Rectal smooth muscle tissue (tissue), 1 donor: Measurements from ENCODE around the gene B3GAT1.

Experiments
- H3K27ac ChIP-seq: one replicate; pipeline ENCODE4 v1.7.0; 2013; ENCODE audit warnings: low read depth, low read length, inconsistent platforms
- H3K27me3 ChIP-seq: one replicate; pipeline ENCODE4 v1.7.0; 2013; ENCODE audit warnings: low read length; ENCODE audit not compliant: control insufficient read depth, insufficient read depth
- H3K36me3 ChIP-seq: one replicate; pipeline ENCODE4 v1.7.0; 2013; ENCODE audit warnings: low read length; ENCODE audit not compliant: control insufficient read depth, insufficient read depth
- H3K4me1 ChIP-seq: one replicate; pipeline ENCODE4 v1.7.0; 2013; ENCODE audit warnings: low read length; ENCODE audit not compliant: control insufficient read depth, insufficient read depth
- H3K4me3 ChIP-seq: one replicate; pipeline ENCODE4 v1.7.0; 2013; ENCODE audit warnings: low read length
- H3K9ac ChIP-seq: one replicate; pipeline ENCODE4 v1.7.0; 2013; ENCODE audit warnings: low read length

B3GAT1 gene

GRCh38 chr11:134401825-134402809 is 9.9 kb downstream of the B3GAT1 start:
- Histone ChIP-seq H3K36me3 (no peaks in the 10 kb centered on the region), H3K27me3 (peaks cover 4% of the 10 kb centered on the region)

GRCh38 chr11:134399996-134400395 is 12.0 kb downstream of the B3GAT1 start:
- H3K4me3 ChIP-seq, result no peak overlapping the region
- H3K36me3 ChIP-seq, result no peaks in the 10 kb centered on the region
- no peak overlapping the region for H3K27ac ChIP-seq
- H3K9ac ChIP-seq, result no peak overlapping the region
- no peaks in the 10 kb centered on the region for H3K4me1 ChIP-seq
- H3K27me3 ChIP-seq, result peaks cover 2% of the 10 kb centered on the region

More at GRCh38 chr11:134401825-134402809, 9.9 kb downstream of the B3GAT1 start:
- Histone ChIP-seq H3K4me1 (no peaks in the 10 kb centered on the region), H3K27ac (no peak overlapping the region), H3K4me3 (no peak overlapping the region), H3K9ac (no peak overlapping the region)

- no peaks in the 10 kb centered on the region for H3K36me3 ChIP-seq
- H3K27me3 ChIP-seq, result peaks cover 2% of the 10 kb centered on the region
- H3K4me1 ChIP-seq, result no peaks in the 10 kb centered on the region
- H3K4me3 ChIP-seq, result no peak overlapping the region
- no peak overlapping the region for H3K27ac ChIP-seq
- no peak overlapping the region for H3K9ac ChIP-seq
Observed at GRCh38 chr11:134399293-134399654, 12.8 kb downstream of the B3GAT1 start.

GRCh38 chr11:134398644-134399292 is 13.3 kb downstream of the B3GAT1 start:
- H3K36me3 ChIP-seq, result no peaks in the 10 kb centered on the region
- peaks cover 2% of the 10 kb centered on the region for H3K27me3 ChIP-seq
- no peak overlapping the region for H3K27ac ChIP-seq
- H3K9ac ChIP-seq, result no peak overlapping the region
- H3K4me3 ChIP-seq, result no peak overlapping the region
- H3K4me1 ChIP-seq, result no peaks in the 10 kb centered on the region

GRCh38 chr11:134398079-134398444 is 14.0 kb downstream of the B3GAT1 start:
- no peaks in the 10 kb centered on the region for H3K36me3 ChIP-seq
- H3K9ac ChIP-seq, result no peak overlapping the region
- no peaks in the 10 kb centered on the region for H3K4me1 ChIP-seq
- H3K27ac ChIP-seq, result no peak overlapping the region
- H3K4me3 ChIP-seq, result no peak overlapping the region
- H3K27me3 ChIP-seq, result peaks cover 2% of the 10 kb centered on the region

- H3K36me3 ChIP-seq, result no peaks in the 10 kb centered on the region
- H3K4me1 ChIP-seq, result no peaks in the 10 kb centered on the region
- no peak overlapping the region for H3K9ac ChIP-seq
- H3K27ac ChIP-seq, result no peak overlapping the region
- peaks cover 2% of the 10 kb centered on the region for H3K27me3 ChIP-seq
- no peak overlapping the region for H3K4me3 ChIP-seq
Observed at GRCh38 chr11:134397304-134398078, 14.6 kb downstream of the B3GAT1 start.

- no peak overlapping the region for H3K9ac ChIP-seq
- H3K36me3 ChIP-seq, result no peaks in the 10 kb centered on the region
- peaks cover 2% of the 10 kb centered on the region for H3K27me3 ChIP-seq
- no peaks in the 10 kb centered on the region for H3K4me1 ChIP-seq
- no peak overlapping the region for H3K27ac ChIP-seq
- no peak overlapping the region for H3K4me3 ChIP-seq
Observed at GRCh38 chr11:134395002-134395401, 17.0 kb downstream of the B3GAT1 start.

GRCh38 chr11:134394311-134394710 is 17.7 kb downstream of the B3GAT1 start:
- H3K36me3 ChIP-seq, result no peaks in the 10 kb centered on the region
- H3K27me3 ChIP-seq, result no peaks in the 10 kb centered on the region

GRCh38 chr11:134393638-134394037 is 18.4 kb downstream of the B3GAT1 start:
- Histone ChIP-seq H3K27ac (no peak overlapping the region), H3K27me3 (no peaks in the 10 kb centered on the region), H3K9ac (no peak overlapping the region), H3K4me1 (no peaks in the 10 kb centered on the region), H3K36me3 (no peaks in the 10 kb centered on the region), H3K4me3 (no peak overlapping the region)

More at GRCh38 chr11:134394311-134394710, 17.7 kb downstream of the B3GAT1 start:
- Histone ChIP-seq H3K4me3 (no peak overlapping the region), H3K27ac (no peak overlapping the region), H3K9ac (no peak overlapping the region), H3K4me1 (no peaks in the 10 kb centered on the region)

GRCh38 chr11:134392953-134393615 is 19.0 kb downstream of the B3GAT1 start:
- H3K27ac ChIP-seq, result no peak overlapping the region
- no peak overlapping the region for H3K4me3 ChIP-seq
- no peaks in the 10 kb centered on the region for H3K27me3 ChIP-seq
- no peak overlapping the region for H3K9ac ChIP-seq
- H3K36me3 ChIP-seq, result no peaks in the 10 kb centered on the region
- H3K4me1 ChIP-seq, result no peaks in the 10 kb centered on the region

GRCh38 chr11:134391656-134392055 is 20.4 kb downstream of the B3GAT1 start:
- H3K9ac ChIP-seq, result no peak overlapping the region
- no peak overlapping the region for H3K4me3 ChIP-seq
- H3K27me3 ChIP-seq, result no peaks in the 10 kb centered on the region
- H3K36me3 ChIP-seq, result no peaks in the 10 kb centered on the region
- no peaks in the 10 kb centered on the region for H3K4me1 ChIP-seq
- no peak overlapping the region for H3K27ac ChIP-seq
